Panc1 (cell line): ENCODE data around the gene SAMD14. TPM values are rescaled to one million over a fixed set of nuclear protein-coding genes. Genes with fewer than 3 reads are reported as not detected.

ENCODE experiments used
- ATAC-seq: fragments of 200-7000 bp; cut with Tn5 transposase; 2 replicates; pipeline ENCODE4 v1.9.1; 2020; ENCODE audit warnings: mild to moderate bottlenecking, moderate library complexity
- BruUV-seq: library from RNA; stranded (reverse); fragments of 400-500 nt; replicated peaks from 2 replicates; lab custom pipeline; 2021; lab: Mats Ljungman, UMichigan
- CTCF ChIA-PET: fragments of 300-600 bp; sonication (Branson Sonifier 250); formaldehyde crosslinking; loops from one replicate; lab custom pipeline; 2022; ENCODE audit warnings: antibody characterized with exemption; lab: Charles Lee
- POLR2A ChIA-PET: fragments of 300-600 bp; sonication (Branson Sonifier 250); formaldehyde crosslinking; loops from one replicate; lab custom pipeline; 2022; ENCODE audit warnings: antibody characterized with exemption; lab: Charles Lee
- DNase-seq: peaks from one replicate; pipeline ENCODE4 v3.0.0-alpha.2; 2010; ENCODE audit warnings: low read depth, low spot score
- H3K27ac ChIP-seq: 2 replicates; pipeline ENCODE4 v1.5.1; 2011; ENCODE audit warnings: mild to moderate bottlenecking, low read length, inconsistent platforms
- H3K27me3 ChIP-seq: fragments of 200-500 bp; sonication (Bioruptor generic); 2 replicates; pipeline ENCODE4 v1.6.0; 2014; ENCODE audit warnings: low read length, inconsistent platforms; ENCODE audit not compliant: control insufficient read depth, insufficient read depth
- H3K36me3 ChIP-seq: fragments of 200-500 bp; sonication (Bioruptor generic); 2 replicates; pipeline ENCODE4 v1.5.1; 2014; ENCODE audit warnings: inconsistent platforms, mild to moderate bottlenecking, low read length, moderate library complexity; ENCODE audit not compliant: control insufficient read depth, insufficient read depth
- H3K4me1 ChIP-seq: 2 replicates; pipeline ENCODE4 v1.5.1; 2011; ENCODE audit warnings: inconsistent platforms, mild to moderate bottlenecking, low read length, moderate library complexity; ENCODE audit not compliant: control insufficient read depth, insufficient read depth
- H3K4me3 ChIP-seq, 2 experiments: 2 replicates each; pipeline ENCODE4 v1.5.1; 2011 to 2012; ENCODE audit warnings: low read depth in 2 of 2, low read length in 2 of 2, mild to moderate bottlenecking in 2 of 2, inconsistent platforms in 1 of 2, moderate library complexity in 1 of 2
- H3K9me3 ChIP-seq: fragments of 200-500 bp; sonication (Bioruptor generic); 2 replicates; pipeline ENCODE4 v1.5.1; 2014; ENCODE audit warnings: low read depth, mild to moderate bottlenecking, inconsistent platforms, low read length, moderate library complexity; ENCODE audit not compliant: control insufficient read depth, insufficient read depth
- CTCF ChIP-seq: fragments of 450-650 bp; IDR thresholded peaks from 2 replicates; pipeline ENCODE4 v1.5.1; 2017; ENCODE audit warnings: mild to moderate bottlenecking
- POLR2AphosphoS5 ChIP-seq: IDR thresholded peaks from 2 replicates; pipeline ENCODE4 v1.6.1; 2012; ENCODE audit warnings: mild to moderate bottlenecking, low read depth, low read length, moderate library complexity
- REST ChIP-seq, 2 experiments: IDR thresholded peaks; 2 replicates each; pipeline ENCODE4 v1.6.1; 2011 to 2012; ENCODE audit warnings: low read depth in 2 of 2, control low read depth in 1 of 2, low read length in 1 of 2, mild to moderate bottlenecking in 1 of 2, moderate library complexity in 1 of 2; ENCODE audit not compliant: insufficient read depth in 1 of 2
- SIN3A ChIP-seq: IDR thresholded peaks from 2 replicates; pipeline ENCODE4 v1.6.1; 2012; ENCODE audit warnings: low read depth, mild to moderate bottlenecking, low read length, moderate library complexity, borderline replicate concordance; ENCODE audit not compliant: insufficient read depth
- TCF7L2 ChIP-seq: IDR thresholded peaks from 2 replicates; pipeline ENCODE4 v1.6.1; 2011; ENCODE audit warnings: mild to moderate bottlenecking, low read depth, low read length, inconsistent platforms
- in situ Hi-C: cut with HindIII; loops from 2 replicates; pipeline ENCODE4 v1.10.0; 2016; ENCODE audit warnings: low sequenced_read_pairs, low pct_unique_long_range_greater_than_20kb
- intact Hi-C: fragments of 100-400 bp; cut with micrococcal nuclease; formaldehyde crosslinking; loops from one replicate; pipeline ENCODE4 v1.10.0; 2022; ENCODE audit not compliant: unreplicated experiment
- total RNA-seq: library from RNA; stranded (reverse); gene quantifications from one replicate; pipeline ENCODE4 v1.2.1, GENCODE V29; 2021; ENCODE audit not compliant: unreplicated experiment

Gene SAMD14
- total RNA-seq, 1 experiment from 2014 or later, result 6.9 TPM

- DNase-seq (no peak), ATAC-seq (no peak)
- no peak overlapping the region for H3K27ac ChIP-seq
- no TSS peak for BruUV-seq
- no peak overlapping the region for H3K4me3 ChIP-seq
- ChIA-PET CTCF (interaction anchor here (0.6 to 0.7 kb wide), 2 partner anchors 17 to 292 kb away, joined by 4 to 5 read pairs; no protein-coding TSS in a partner anchor), POLR2A (interaction anchor here (0.6 kb wide), 1 partner anchor 44 kb away, joined by 5 read pairs; no protein-coding TSS in a partner anchor)
- H3K36me3 ChIP-seq, result peaks cover 11% of the 10 kb centered on the region
- intact Hi-C loops (no loop called here), in situ Hi-C loops (no loop called here)
- H3K27me3 ChIP-seq, result no peaks in the 10 kb centered on the region
- TF ChIP-seq SIN3A, result no peak
- no peak for TF ChIP-seq CTCF
- no peak for TF ChIP-seq REST (IDR thresholded peaks at IDR 0.05; ENCODE audit: insufficient read depth in 1 of 2, low read depth in 2 of 2, low read length in 1 of 2)
- TF ChIP-seq TCF7L2, result no peak
- H3K4me1 ChIP-seq, result no peaks in the 10 kb centered on the region
- no peaks in the 10 kb centered on the region for H3K9me3 ChIP-seq
Measured at GRCh38 chr17:50074227-50074626, 55.7 kb downstream of the SAMD14 start.

DNA sequence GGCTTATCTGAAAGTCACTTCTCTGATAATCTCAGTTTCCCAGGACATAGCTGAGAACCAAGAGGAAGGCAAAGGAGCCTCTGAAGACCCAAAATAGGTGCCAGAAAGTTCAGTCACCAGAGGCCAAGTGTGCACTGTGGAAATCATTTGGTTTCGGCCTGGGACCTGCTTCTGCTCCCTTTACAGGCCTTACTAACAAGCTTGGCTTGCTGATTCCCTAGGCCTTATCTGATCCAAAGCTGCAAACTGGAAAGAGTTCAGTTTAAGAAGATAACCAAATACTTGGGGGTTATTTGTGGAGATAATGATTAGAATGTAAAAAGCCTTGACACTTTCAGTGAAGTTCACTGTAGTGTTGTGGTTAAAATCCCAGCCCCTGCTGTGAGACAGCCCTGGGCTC is 57.0 kb downstream of the SAMD14 start:
- DNase-seq, result no peak
- no peak overlapping the region for H3K27ac ChIP-seq
- no peaks in the 10 kb centered on the region for H3K9me3 ChIP-seq
- ATAC-seq, result no peak
- CTCF ChIA-PET, result interaction anchor here (0.6 to 0.7 kb wide), 2 partner anchors 11 to 16 kb away, joined by 3 to 4 read pairs; no protein-coding TSS in a partner anchor
- in situ Hi-C loops, result no loop called here
- intact Hi-C loops, result no loop called here
- H3K27me3 ChIP-seq, result no peaks in the 10 kb centered on the region
- POLR2A ChIA-PET, result no interaction called here
- no peaks in the 10 kb centered on the region for H3K4me1 ChIP-seq
- H3K36me3 ChIP-seq, result peaks cover 16% of the 10 kb centered on the region
- TF ChIP-seq CTCF, result no peak
- no peak for TF ChIP-seq REST (IDR thresholded peaks at IDR 0.05; ENCODE audit: insufficient read depth in 1 of 2, low read depth in 2 of 2, low read length in 1 of 2)
- no peak for TF ChIP-seq SIN3A
- TF ChIP-seq POLR2AphosphoS5, result no peak; the same call in 1 of the 2 replicates
- TF ChIP-seq TCF7L2, result no peak
- TSS peak; percentile 70 for BruUV-seq
- H3K4me3 ChIP-seq, result no peak overlapping the region
